Measurements from ENCODE around the gene CORO2B.
"Not testable (repeated sequence)": the region's sequence is repeated elsewhere in the genome, so short reads cannot be mapped to it uniquely, and the experiment has no call there.

Gene CORO2B

GRCh38 chr15:68593341-68593740 is 14.5 kb downstream of the CORO2B start:
- no peak for DNase-seq

DNA sequence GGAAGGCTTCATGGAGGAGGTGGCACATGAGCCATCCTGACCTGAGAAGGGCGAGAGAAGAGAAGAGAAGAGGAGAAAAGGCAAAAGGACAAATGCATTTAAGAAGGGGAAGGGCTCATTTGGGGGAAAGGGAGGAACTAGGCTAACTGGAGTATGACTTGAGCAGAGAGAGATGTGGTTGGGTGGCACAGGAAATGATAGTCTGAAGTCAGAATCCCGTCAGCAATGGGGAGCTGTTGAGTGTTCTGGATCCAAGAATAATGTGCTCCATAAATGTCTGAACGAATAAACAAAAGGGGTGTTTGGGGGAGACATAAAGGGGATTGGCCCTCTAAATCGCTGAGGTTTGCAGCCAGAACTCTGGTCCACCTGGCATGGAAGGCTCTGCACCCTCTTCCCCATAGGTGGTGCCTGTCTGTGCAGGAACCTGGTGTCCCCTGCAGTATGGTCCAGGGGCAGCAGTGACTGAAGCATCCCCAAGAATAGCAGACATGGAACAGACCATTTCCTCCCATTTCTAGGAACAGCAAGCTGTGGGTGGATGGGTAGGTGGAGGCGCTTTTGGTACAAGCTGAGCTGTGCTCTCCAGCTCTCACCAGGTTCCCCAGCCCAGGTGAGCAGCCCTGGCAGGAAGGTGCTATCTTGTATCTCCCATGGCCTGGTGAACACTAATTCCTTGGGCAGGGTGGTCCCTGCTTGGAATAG is 15.2 kb downstream of the CORO2B start:
- DNase-seq, result no peak

GRCh38 chr15:68594533-68595259 is 15.9 kb downstream of the CORO2B start:
- DNase-seq, result no peak

GRCh38 chr15:68595260-68595564 is 16.4 kb downstream of the CORO2B start:
- no peak for DNase-seq

GRCh38 chr15:68595761-68596160 is 17.0 kb downstream of the CORO2B start:
- no peak for DNase-seq

DNA sequence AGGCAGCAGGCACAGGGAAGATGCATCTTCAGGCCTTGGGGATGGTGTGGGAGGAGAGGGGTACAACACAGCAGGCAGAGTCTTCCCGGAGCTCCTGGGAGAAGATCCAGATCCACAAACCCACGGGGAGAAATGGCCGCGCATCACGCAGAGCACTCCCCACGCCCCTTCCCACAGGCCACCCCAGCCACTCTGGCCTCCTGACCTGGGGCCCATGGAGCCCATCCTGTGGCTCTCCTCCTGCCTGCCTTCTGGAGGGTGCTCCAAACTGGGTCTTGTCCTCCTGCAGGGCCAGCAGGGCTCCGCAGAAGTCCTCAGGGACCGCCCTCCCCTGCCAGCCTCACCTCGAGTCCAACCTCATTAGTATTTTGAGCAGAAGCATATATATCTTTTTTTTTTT is 17.9 kb downstream of the CORO2B start:
- DNase-seq, result no peak

DNA sequence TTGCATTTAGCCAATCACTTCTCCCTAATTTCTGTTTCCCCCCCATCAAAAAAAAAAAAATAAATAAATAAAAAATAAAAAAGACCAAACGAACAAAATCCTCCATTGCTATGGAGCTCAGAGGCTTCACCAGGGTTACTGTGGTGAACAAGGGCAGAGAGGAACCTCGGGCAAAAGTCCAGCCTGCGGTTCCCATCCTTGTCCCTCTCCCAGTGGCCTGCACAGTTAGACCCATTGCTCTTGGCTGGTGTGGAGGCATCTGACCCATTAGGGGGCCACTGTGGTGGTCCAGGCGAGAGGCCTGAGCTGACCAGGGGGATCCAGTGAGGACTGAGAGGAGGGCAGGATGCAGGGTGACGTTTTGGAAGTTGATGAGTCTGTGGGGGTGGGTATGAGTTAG is 18.8 kb downstream of the CORO2B start:
- no peak for DNase-seq

- no peak for DNase-seq
These were observed 19.7 kb downstream of the CORO2B start for GRCh38 chr15:68598171-68599152.

- no peak for DNase-seq
These were observed 20.4 kb downstream of the CORO2B start for GRCh38 chr15:68599153-68599545.

GRCh38 chr15:68599560-68600071 is 20.8 kb downstream of the CORO2B start:
- DNase-seq, result no peak

- no peak for DNase-seq
These were observed 22.7 kb downstream of the CORO2B start for GRCh38 chr15:68601206-68602197.

DNA sequence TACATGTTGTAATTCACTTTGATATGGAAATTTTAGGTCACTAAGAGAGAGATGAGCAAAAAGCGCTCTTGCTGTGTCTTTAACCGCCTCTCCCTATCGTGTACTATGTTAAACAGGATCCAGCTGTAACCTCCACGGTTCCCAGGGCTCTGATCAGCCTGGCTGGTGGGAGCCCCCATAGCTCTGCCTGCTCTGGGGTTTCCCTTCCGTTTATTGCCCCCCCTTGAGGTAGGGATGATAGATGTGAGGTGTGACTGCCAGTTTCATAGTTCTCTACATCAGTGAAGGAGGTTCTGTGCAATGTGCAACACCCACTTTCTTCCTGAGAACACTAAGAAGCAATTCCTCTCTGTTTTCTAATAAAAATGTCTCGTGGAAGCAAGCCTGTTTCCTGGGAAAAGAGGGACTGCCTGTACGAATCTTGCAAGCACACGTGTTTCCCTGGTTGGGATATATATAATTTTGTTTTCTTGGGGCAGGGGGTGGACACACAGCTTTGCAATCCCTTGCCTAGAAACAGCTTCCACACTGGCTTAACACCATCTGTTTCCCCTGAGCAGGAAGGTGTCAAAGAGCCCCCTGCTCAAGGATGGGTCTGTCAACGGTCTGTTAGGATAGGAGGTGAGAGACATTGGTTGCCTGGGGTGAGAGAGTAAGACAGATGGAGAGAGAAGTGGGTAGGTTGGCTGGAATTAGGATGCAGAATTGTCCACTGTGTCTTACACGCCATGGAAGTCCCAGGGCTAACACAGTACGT is 23.8 kb downstream of the CORO2B start:
- DNase-seq, result no peak

DNA sequence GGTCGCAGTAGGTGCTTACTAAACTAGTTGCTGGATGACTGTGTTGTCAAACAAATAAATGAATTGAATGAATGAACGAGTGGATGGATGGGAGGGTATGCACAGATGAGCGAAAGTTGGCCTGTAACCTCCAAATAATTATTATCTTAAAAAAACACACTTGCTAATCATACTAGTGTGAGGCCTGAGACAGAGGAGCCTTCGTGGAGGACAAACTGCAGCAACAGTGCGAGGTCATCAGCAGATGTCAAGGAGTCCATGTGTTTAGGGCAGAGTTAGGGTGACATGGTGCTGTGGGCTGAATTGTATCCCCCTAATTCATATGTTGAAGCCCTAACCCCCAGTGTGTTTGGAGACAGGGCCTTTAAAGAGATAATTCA is 24.4 kb downstream of the CORO2B start:
- no peak for DNase-seq

- no peak for DNase-seq
These were observed 25.2 kb downstream of the CORO2B start for GRCh38 chr15:68603951-68604350.

DNA sequence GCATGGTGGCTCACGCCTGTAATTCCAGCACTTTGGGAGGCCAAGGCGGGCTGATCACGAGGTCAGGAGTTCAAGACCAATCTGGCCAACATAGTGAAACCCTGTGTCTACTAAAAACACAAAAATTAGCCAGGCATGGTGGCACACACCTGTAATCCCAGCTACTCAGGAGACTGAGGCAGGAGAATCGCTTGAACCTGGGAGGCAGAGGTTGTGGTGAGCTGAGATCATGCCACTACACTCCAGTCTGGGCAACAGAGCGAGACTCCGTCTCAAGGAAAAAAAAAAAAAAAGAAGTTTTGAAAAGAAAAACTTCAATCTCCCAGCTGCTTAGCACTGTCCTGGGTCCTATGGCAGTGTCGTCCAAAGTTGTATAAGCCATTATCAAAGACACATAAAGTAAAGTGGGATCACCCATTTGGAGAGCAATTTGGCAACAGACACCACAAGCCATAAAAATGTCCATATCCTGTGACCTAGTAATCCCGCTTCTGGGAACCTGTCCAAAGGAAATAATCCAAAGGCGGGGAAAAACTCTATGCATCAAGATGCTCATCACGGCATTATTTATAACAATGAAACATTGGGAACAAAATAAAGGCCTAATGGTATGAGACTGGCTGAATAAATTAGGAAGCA is 26.2 kb downstream of the CORO2B start:
- not testable (repeated sequence) for DNase-seq

DNA sequence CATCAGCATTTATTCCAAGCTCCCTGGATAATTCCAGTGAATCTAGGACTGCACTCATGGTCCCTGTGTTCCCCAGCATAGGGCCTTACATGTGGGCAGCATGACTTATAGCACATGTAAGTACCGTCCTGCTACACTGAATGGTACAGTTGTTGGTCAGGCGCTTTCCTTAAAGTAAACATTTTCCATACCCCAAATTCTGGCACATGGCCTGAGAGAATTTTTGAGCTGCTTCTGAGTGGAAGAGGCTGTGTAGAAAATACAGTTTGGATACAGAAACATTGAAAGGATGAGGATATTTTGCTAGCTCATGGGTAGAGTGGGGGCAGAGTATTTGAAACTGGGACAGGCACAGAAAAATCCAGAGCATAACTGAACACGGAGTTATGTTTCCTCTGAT is 27.6 kb downstream of the CORO2B start:
- DNase-seq, result no peak

GRCh38 chr15:68608206-68608843 is 29.5 kb downstream of the CORO2B start:
- DNase-seq, result no peak

- DNase-seq, result no peak
These were observed 30.0 kb downstream of the CORO2B start for GRCh38 chr15:68608844-68609232.

DNA sequence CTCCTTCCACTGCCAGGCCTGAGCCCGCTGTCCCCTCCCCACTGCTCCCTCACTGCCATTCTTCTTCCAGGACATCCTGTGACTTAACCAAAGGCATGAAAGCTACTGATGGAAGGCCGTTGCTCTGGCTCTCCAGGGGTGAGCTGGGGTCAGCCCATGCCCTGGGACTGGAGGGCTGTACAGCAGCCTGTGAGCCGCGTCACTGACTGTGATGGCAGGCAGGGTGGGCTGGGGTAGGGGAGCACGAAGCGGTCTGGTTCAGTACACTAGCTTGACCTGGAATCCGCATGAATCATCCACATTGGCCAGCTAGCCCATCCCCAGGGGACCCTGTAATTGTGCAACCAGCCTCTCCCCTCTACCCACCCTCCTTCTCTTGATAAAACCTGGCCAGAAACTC is 30.8 kb downstream of the CORO2B start:
- DNase-seq, result no peak

DNA sequence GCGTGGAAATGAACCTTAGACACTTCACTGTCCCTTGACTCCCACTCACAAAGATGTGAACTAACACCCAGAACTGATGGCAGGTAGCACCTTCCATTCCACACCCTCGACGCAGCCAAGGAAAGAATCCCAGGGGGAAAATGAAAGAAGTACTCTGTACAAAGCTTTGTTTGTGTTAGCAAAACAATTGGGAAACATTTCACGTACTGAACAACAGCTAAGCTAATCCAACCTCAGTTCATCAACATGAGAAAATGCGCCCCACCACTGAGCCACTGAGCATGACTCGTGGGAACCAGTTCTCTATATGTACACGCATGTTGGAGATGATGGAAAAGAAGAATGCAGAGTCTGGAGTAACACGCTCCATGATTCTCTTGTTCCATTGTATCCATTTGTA is 32.0 kb downstream of the CORO2B start:
- DNase-seq, result no peak

Measured in activated T-cell treated with anti-CD3 and anti-CD28 coated beads for 4 hours (primary cell).